Frontal cortex (tissue), 4 donors: ENCODE data around the gene POR. TPM values are rescaled to one million over a fixed set of nuclear protein-coding genes. Genes with fewer than 3 reads are reported as not detected.
"Not testable (repeated sequence)": the region's sequence is repeated elsewhere in the genome, so short reads cannot be mapped to it uniquely, and the experiment has no call there.

Source experiments
- DNase-seq, 2 donors: peaks; one replicate each; pipeline ENCODE4 v3.0.0; 2012; ENCODE audit warnings: low spot score in 2 of 2
- FAIRE-seq: peaks from 2 replicates; lab custom pipeline; 2012; peaks lifted over from hg19 to GRCh38; lab: Jason Lieb, UNC
- total RNA-seq: library from RNA; depleted of rRNA; stranded (reverse); fragments of >200 nt; gene quantifications from one replicate; pipeline ENCODE4 v1.2.3, GENCODE V29; 2014
- donor health status: control.
- donor health status: control.
- donor health status: control.

POR gene
- total RNA-seq, result 67.3 TPM

DNA sequence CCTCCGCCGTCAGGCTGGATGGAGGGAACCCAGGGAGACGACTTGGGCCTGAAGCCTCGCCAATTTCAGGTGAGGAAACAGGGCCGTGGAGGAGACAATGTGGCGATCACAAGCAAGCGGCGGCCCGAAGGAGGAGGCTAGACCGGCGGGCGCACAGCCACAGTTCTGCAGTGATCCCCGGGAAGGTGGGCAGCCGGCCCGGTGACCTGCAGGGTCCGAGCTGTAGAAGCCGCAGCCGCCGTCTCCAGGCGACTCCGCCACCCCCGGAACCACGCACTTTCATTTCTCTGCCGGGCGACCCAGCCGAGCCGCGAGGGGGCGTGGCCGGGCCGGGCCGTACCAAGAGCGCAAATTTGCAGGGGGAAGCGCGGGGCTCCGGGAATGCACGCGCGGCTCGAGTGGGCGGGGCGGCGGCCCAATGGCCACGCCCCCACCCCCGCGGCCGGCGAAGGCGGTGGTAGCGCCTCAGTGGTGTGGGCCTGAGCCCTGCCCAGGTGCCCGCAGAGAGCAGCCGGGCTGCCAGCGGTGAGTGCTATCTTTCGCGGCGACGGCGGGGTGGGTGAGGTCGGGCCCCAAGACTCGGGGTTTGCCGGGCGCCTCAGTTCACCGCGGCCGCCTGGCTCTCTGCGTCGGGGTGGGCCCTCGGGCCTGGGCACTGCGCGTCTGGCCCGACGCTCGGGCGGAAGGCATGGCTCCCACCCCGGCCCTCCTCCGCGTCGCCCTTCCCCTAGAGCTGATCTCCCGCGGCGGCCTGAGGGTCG is at the start of gene POR:
TSS of gene POR (plus strand) at position 501 of the 761 bp plus-strand sequence. CDS start 38,847 bp downstream, outside the sequence.
- DNase-seq (peak; percentile 98 to 99), FAIRE-seq (no peak)

GRCh38 chr7:75866114-75866488 is 48.9 kb upstream of the POR start:
- DNase-seq (no peak), FAIRE-seq (no peak)

GRCh38 chr7:75866489-75867389 is 48.2 kb upstream of the POR start:
- FAIRE-seq, result no peak
- DNase-seq, result peak; percentile 52 to 78

- no peak for FAIRE-seq
- no peak for DNase-seq
Observed at GRCh38 chr7:75867390-75867717, 47.6 kb upstream of the POR start.

DNA sequence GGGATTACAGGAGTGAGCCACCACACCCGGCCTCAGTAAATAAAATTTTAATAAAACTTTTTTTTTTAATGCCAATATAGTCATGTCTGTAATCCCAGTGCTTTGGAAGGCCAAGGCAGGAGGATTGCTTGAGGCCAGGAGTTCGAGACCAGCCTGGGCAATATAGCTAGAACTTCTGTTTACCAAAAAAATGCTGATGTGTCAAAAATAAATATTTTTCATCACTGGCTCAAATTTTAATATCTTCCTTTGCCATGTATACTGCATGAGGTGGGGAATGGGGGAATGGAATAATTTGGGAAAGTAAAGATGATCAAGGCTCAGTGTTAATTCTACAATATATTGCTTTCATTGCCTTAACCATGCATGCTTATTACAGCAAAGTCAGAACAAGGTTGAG is 46.8 kb upstream of the POR start:
- FAIRE-seq (no peak), DNase-seq (no peak)

DNA sequence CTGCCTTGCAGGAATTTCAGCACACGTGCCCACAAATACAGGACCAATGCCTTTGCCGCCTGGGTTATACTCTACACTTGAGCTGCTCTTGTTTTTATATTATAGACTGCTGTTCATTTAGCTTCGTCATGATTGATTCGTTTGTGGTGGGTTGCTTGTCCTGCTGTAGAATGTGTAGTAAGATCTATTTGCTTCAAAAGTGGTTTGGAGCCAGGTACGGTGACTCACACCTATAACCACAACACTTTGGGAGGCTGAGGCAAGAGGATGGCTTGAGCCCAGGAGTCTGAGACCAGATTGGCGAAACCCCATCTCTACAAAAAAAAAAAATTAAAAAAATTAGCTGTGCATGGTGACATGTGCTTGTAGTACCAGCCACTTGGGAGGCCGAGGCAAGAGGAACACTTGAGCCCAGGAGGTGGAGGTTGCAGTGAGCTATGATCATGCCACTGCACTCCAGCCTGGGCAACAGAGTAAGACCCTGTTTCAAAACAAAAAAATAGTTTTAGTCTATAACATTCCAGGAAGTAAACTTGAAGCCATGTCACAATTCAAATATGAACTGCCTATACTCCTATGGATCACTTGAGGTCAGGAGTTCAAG is 45.1 kb upstream of the POR start:
- FAIRE-seq, result no peak

GRCh38 chr7:75870557-75871161 is 44.3 kb upstream of the POR start:
- DNase-seq, result no peak
- no peak for FAIRE-seq

More for the DNA sequence above, 45.1 kb upstream of the POR start:
- DNase-seq, result no peak

GRCh38 chr7:75872073-75872782 is 42.7 kb upstream of the POR start:
- no peak for DNase-seq
- no peak for FAIRE-seq

GRCh38 chr7:75874180-75874579 is 40.8 kb upstream of the POR start:
- DNase-seq, FAIRE-seq: not testable (repeated sequence)

DNA sequence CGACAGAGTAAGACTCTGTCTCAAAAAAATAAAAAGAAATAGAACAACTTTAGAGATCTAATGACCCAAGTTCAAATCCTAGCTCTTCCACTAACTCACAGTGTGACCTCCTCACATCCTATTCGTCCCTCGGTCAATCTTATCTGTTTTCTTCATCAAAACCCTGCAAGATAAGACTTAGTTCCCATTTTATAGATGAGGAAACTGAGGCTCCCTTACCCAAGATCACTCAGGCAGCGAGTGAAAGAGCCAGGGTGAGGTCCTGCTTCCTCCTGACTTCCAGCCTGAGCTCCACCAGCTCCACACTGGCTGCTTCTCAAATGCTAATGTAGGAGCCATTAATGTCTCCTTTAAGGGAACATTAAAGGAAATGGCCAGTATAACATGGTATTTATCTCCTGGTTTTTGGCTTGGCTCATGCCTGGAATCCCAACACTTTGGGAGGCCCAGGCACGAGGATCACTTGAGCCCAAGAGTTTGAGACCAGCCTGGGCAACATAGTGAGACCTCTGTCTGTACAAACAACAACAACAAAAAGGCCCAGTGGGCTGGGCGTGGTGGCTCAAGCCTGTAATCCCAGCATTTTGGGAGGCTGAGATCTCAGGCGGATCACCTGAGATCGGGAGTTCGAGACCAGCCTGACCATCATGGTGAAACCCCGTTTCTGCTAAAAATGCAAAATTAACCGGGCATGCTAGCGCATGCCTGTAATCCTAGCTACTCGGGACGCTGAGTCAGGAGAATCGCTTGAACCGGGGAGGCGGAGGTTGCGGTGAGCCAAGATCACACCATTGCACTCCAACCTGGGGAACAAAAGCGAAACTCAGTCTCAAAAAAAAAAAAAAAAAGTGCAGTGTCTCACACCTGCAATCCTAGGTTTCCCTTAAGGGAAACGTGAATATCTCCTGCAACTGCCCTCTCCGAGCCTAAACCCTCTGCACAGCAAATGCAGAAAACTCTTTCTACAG is 39.6 kb upstream of the POR start:
- DNase-seq, result no peak
- no peak for FAIRE-seq

DNA sequence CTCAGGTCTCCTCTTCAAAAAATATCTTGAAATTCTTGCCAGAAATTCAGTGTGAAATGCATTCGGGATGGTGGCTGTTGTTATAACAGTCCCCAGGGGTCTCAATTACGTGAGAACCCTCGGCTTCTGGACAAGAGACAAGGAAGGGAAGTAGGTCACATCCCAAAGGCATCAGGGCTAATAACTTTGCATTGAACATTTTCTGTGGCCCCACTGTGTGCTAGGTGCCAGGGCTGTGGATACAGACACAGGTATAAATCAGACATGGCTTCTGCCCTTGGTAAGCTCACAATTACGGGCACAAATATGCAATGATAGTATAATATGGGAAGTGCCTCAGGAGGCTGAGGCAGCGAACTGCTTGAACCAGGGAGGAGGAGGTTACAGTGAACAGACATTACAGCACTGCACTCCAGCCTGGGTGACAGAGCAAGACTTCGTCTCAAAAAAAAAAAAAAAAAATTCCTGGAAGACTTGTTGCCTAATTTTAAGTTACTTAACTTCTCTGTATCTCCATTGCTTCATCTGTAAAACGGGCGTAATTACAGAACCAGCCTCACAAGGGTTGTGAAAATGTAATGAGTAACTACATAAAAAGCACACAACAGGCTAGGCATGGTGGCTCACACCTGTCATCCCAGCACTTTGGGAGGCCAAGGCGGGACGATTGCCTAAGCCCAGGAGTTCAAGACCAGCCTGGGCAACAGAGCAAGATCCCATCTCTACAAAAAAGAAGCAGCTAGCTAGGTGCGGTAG is 38.7 kb upstream of the POR start:
- DNase-seq (no peak), FAIRE-seq (no peak)

DNA sequence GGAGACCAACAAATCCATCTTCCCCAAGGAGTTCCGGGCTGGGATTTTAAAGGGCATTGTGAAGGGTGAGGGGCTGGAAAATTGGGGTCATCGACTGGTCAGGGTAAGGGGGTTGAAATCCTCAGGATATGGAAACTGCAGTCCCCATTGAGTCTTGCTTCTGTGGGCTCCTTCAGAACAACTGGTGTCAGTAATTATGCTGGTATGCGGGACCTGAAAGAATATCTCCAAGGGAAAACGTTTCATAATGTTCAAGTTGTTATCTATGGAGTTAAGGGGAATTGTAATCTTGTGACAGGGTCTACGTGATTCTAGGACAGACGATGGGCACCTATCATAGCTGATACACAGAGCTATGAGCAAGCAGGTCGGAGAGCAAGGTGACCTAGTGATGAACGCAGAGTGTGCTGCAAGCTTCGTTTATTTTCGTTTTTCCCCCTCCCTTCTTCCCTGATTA is 36.6 kb upstream of the POR start:
- FAIRE-seq, result no peak

GRCh38 chr7:75878769-75879611 is 36.0 kb upstream of the POR start, which contains the start of gene RHBDD2:
Gene RHBDD2 (plus strand): TSS chr7:75879034. CDS start chr7:75879083, 49 bp downstream.
- DNase-seq (peak; percentile 98 to 99), FAIRE-seq (no peak)

More for the DNA sequence above, 36.6 kb upstream of the POR start:
- DNase-seq, result peak in 1 of 2 donors; percentile 33

- DNase-seq (no peak), FAIRE-seq (no peak)
Observed at GRCh38 chr7:75879771-75880184, 35.2 kb upstream of the POR start.

GRCh38 chr7:75880242-75880641 is 34.7 kb upstream of the POR start:
- no peak for FAIRE-seq
- DNase-seq, result no peak

DNA sequence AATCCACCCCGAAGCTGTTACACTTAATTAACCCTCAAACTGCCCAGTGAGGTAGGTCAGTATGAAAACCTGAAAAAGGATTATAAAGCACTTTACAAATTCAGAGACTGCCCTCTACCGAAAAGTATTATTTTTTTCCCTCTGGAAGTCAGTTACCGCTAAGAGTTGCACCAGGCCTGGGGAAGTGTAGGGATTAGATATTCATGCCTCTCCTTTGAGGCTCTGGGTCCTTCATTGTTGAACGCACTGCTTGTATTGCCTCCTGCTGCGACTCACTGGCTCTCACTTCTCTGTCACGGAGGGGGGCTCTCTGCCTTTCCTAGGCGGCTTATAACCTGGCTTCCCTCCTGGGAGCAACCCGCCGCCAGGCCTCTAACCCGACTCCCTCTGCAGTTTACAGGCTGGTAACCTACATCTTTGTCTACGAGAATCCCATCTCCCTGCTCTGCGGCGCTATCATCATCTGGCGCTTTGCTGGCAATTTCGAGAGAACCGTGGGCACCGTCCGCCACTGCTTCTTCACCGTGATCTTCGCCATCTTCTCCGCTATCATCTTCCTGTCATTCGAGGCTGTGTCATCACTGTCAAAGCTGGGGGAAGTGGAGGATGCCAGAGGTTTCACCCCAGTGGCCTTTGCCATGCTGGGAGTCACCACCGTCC is 33.4 kb upstream of the POR start:
- DNase-seq (no peak), FAIRE-seq (no peak)
